Kidney epithelial cell (primary cell): Measurements from ENCODE around the gene LCN15. TPM values are rescaled to one million over a fixed set of nuclear protein-coding genes. Genes with fewer than 3 reads are reported as not detected.

ENCODE experiments used
- DNase-seq: peaks from one replicate; pipeline ENCODE4 v3.0.0-alpha.2; 2010; ENCODE audit warnings: low read depth
- H3K27me3 ChIP-seq: 2 replicates; pipeline ENCODE4 v1.6.0; 2011; ENCODE audit warnings: low read length; ENCODE audit not compliant: control insufficient read depth, insufficient read depth
- H3K36me3 ChIP-seq: 2 replicates; pipeline ENCODE4 v1.5.1; 2011; ENCODE audit warnings: low read length; ENCODE audit not compliant: control insufficient read depth, insufficient read depth
- H3K4me3 ChIP-seq: 2 replicates; pipeline ENCODE4 v1.5.1; 2011; ENCODE audit warnings: low read depth, mild to moderate bottlenecking, control low read depth, low read length
- CTCF ChIP-seq: IDR thresholded peaks from 2 replicates; pipeline ENCODE4 v1.5.1; 2011; ENCODE audit warnings: mild to moderate bottlenecking, moderate library complexity, low read length, control low read depth, inconsistent platforms; ENCODE audit not compliant: insufficient read depth, poor library complexity, severe bottlenecking
- total RNA-seq: library from RNA; depleted of rRNA; stranded (reverse); fragments of >200 nt; gene quantifications from 2 replicates; pipeline ENCODE4 v1.2.3, GENCODE V29; 2015

Gene LCN15
- total RNA-seq, 1 donor from 2014 or later, result not detected

- no peak for DNase-seq
- H3K36me3 ChIP-seq, result no peaks in the 10 kb centered on the region
- TF ChIP-seq CTCF, result no peak
- H3K27me3 ChIP-seq, result peaks cover 62% of the 10 kb centered on the region
- no peak overlapping the region for H3K4me3 ChIP-seq
Measured at GRCh38 chr9:136740971-136741882, 23.1 kb downstream of the LCN15 start.

- Histone ChIP-seq H3K36me3 (no peaks in the 10 kb centered on the region), H3K27me3 (peaks cover 62% of the 10 kb centered on the region), H3K4me3 (no peak overlapping the region)
- no peak for TF ChIP-seq CTCF
- no peak for DNase-seq
Measured at GRCh38 chr9:136740491-136740890, 23.8 kb downstream of the LCN15 start.

GRCh38 chr9:136740069-136740468 is 24.2 kb downstream of the LCN15 start:
- Histone ChIP-seq H3K36me3 (no peaks in the 10 kb centered on the region), H3K27me3 (peaks cover 62% of the 10 kb centered on the region), H3K4me3 (no peak overlapping the region)
- no peak for TF ChIP-seq CTCF
- DNase-seq, result no peak

- Histone ChIP-seq H3K27me3 (peaks cover 60% of the 10 kb centered on the region), H3K36me3 (no peaks in the 10 kb centered on the region), H3K4me3 (no peak overlapping the region)
- TF ChIP-seq CTCF, result no peak
- no peak for DNase-seq
Measured at GRCh38 chr9:136739509-136739908, 24.8 kb downstream of the LCN15 start.

- H3K27me3 ChIP-seq, result peaks cover 56% of the 10 kb centered on the region
Measured at GRCh38 chr9:136738960-136739359, 25.4 kb downstream of the LCN15 start.

More at GRCh38 chr9:136738960-136739359, 25.4 kb downstream of the LCN15 start:
- TF ChIP-seq CTCF, result no peak
- DNase-seq, result no peak
- no peaks in the 10 kb centered on the region for H3K36me3 ChIP-seq
- no peak overlapping the region for H3K4me3 ChIP-seq
